Measurements from ENCODE around the gene CAB39. TPM values are rescaled to one million over a fixed set of nuclear protein-coding genes. Genes with fewer than 3 reads are reported as not detected.

CAB39 gene
- total and polyA plus RNA-seq, 2 experiments from 2014 or later, result 18.7 to 67.5 TPM

DNA sequence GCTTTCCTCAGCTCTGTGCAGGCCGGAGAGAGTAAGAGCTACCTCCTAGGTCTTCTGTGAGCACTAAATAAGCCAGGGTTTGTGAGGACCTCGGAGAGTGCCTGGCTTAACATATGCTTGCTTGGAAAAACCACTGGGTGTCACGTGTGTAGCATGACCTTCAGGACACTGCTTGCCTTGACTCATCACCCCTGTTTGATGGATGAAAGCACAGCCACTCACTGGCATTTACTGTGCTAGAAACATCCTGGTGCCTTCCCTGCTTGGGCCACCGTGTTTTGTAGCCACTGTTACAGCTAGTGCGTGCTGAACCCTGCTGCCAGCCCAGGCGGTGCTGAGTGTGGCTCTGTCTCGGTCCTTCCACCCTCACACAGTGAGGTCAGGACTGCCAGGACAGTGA is 117.3 kb downstream of the CAB39 start:
- Mint-ChIP-seq H3K4me3 (no peak overlapping the region), H3K4me1 (no peaks in the 10 kb centered on the region), H3K9me3 (no peaks in the 10 kb centered on the region), H3K27me3 (ENCODE audit: insufficient read depth, low read depth, poor library complexity) (peaks cover 14% of the 10 kb centered on the region), H3K36me3 (ENCODE audit: low read depth) (no peaks in the 10 kb centered on the region), H3K27ac (no peak overlapping the region)
- no peak for ATAC-seq
- Histone ChIP-seq H3K4me3 (no peak overlapping the region), H2AFZ (no peak overlapping the region), H3K27ac (ENCODE audit: low read depth) (no peak overlapping the region), H3K9me2 (ENCODE audit: insufficient read depth) (no peaks in the 10 kb centered on the region), H3K79me2 (replicated peaks; ENCODE audit: insufficient read depth) (no peaks in the 10 kb centered on the region), H4K20me1 (replicated peaks; ENCODE audit: insufficient read depth) (no peaks in the 10 kb centered on the region), H3K27me3 (ENCODE audit: insufficient read depth) (peaks cover 22% of the 10 kb centered on the region), H3K36me3 (ENCODE audit: insufficient read depth) (peaks cover 3% of the 10 kb centered on the region; the same call in 1 of the 2 replicates), H3F3A (replicated peaks; ENCODE audit: low read depth) (0 out of 2 replicates have a peak, but pooled peaks cover 4% of the 10 kb centered on the region), H3K4me2 (no peak overlapping the region), H3K4me1 (ENCODE audit: insufficient read depth) (no peaks in the 10 kb centered on the region)
- DNase-seq (ENCODE audit: low spot score), result no peak
- TF ChIP-seq STAT1 (IDR thresholded peaks at IDR 0.05; ENCODE audit: unreplicated experiment) (no peak), NANOG (IDR thresholded peaks at IDR 0.05; ENCODE audit: borderline replicate concordance) (no peak), POLR2AphosphoS5 (IDR thresholded peaks at IDR 0.05; ENCODE audit: low read depth) (no peak), JUNB (IDR thresholded peaks at IDR 0.05; ENCODE audit: unreplicated experiment) (no peak), ZNF114 (CRISPR knock-in tag; IDR thresholded peaks at IDR 0.05) (no peak), ZNF331 (CRISPR knock-in tag; IDR thresholded peaks at IDR 0.05; ENCODE audit: low read depth) (no peak), EZH2phosphoT487 (IDR thresholded peaks at IDR 0.05; ENCODE audit: unreplicated experiment) (no peak), CREB1 (CRISPR knock-in tag; IDR thresholded peaks at IDR 0.05; ENCODE audit: low read depth) (no peak), EZH2 (IDR thresholded peaks at IDR 0.05; ENCODE audit: low read depth, unreplicated experiment) (no peak)
- TF ChIP-seq, protein P1, sequence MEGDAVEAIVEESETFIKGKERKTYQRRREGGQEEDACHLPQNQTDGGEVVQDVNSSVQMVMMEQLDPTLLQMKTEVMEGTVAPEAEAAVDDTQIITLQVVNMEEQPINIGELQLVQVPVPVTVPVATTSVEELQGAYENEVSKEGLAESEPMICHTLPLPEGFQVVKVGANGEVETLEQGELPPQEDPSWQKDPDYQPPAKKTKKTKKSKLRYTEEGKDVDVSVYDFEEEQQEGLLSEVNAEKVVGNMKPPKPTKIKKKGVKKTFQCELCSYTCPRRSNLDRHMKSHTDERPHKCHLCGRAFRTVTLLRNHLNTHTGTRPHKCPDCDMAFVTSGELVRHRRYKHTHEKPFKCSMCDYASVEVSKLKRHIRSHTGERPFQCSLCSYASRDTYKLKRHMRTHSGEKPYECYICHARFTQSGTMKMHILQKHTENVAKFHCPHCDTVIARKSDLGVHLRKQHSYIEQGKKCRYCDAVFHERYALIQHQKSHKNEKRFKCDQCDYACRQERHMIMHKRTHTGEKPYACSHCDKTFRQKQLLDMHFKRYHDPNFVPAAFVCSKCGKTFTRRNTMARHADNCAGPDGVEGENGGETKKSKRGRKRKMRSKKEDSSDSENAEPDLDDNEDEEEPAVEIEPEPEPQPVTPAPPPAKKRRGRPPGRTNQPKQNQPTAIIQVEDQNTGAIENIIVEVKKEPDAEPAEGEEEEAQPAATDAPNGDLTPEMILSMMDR (conservative IDR thresholded peaks at IDR 0.05; ENCODE audit: low read depth in 2 of 2), result no peak
- TF ChIP-seq, protein P2, sequence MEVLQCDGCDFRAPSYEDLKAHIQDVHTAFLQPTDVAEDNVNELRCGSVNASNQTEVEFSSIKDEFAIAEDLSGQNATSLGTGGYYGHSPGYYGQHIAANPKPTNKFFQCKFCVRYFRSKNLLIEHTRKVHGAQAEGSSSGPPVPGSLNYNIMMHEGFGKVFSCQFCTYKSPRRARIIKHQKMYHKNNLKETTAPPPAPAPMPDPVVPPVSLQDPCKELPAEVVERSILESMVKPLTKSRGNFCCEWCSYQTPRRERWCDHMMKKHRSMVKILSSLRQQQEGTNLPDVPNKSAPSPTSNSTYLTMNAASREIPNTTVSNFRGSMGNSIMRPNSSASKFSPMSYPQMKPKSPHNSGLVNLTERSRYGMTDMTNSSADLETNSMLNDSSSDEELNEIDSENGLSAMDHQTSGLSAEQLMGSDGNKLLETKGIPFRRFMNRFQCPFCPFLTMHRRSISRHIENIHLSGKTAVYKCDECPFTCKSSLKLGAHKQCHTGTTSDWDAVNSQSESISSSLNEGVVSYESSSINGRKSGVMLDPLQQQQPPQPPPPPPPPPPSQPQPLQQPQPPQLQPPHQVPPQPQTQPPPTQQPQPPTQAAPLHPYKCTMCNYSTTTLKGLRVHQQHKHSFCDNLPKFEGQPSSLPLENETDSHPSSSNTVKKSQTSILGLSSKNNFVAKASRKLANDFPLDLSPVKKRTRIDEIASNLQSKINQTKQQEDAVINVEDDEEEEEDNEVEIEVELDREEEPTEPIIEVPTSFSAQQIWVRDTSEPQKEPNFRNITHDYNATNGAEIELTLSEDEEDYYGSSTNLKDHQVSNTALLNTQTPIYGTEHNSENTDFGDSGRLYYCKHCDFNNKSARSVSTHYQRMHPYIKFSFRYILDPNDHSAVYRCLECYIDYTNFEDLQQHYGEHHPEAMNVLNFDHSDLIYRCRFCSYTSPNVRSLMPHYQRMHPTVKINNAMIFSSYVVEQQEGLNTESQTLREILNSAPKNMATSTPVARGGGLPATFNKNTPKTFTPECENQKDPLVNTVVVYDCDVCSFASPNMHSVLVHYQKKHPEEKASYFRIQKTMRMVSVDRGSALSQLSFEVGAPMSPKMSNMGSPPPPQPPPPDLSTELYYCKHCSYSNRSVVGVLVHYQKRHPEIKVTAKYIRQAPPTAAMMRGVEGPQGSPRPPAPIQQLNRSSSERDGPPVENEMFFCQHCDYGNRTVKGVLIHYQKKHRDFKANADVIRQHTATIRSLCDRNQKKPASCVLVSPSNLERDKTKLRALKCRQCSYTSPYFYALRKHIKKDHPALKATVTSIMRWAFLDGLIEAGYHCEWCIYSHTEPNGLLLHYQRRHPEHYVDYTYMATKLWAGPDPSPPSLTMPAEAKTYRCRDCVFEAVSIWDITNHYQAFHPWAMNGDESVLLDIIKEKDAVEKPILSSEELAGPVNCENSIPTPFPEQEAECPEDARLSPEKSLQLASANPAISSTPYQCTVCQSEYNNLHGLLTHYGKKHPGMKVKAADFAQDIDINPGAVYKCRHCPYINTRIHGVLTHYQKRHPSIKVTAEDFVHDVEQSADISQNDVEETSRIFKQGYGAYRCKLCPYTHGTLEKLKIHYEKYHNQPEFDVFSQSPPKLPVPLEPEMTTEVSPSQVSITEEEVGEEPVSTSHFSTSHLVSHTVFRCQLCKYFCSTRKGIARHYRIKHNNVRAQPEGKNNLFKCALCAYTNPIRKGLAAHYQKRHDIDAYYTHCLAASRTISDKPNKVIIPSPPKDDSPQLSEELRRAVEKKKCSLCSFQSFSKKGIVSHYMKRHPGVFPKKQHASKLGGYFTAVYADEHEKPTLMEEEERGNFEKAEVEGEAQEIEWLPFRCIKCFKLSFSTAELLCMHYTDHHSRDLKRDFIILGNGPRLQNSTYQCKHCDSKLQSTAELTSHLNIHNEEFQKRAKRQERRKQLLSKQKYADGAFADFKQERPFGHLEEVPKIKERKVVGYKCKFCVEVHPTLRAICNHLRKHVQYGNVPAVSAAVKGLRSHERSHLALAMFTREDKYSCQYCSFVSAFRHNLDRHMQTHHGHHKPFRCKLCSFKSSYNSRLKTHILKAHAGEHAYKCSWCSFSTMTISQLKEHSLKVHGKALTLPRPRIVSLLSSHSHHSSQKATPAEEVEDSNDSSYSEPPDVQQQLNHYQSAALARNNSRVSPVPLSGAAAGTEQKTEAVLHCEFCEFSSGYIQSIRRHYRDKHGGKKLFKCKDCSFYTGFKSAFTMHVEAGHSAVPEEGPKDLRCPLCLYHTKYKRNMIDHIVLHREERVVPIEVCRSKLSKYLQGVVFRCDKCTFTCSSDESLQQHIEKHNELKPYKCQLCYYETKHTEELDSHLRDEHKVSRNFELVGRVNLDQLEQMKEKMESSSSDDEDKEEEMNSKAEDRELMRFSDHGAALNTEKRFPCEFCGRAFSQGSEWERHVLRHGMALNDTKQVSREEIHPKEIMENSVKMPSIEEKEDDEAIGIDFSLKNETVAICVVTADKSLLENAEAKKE (CRISPR knock-in tag; IDR thresholded peaks at IDR 0.05), result no peak
- TF ChIP-seq, protein P3, sequence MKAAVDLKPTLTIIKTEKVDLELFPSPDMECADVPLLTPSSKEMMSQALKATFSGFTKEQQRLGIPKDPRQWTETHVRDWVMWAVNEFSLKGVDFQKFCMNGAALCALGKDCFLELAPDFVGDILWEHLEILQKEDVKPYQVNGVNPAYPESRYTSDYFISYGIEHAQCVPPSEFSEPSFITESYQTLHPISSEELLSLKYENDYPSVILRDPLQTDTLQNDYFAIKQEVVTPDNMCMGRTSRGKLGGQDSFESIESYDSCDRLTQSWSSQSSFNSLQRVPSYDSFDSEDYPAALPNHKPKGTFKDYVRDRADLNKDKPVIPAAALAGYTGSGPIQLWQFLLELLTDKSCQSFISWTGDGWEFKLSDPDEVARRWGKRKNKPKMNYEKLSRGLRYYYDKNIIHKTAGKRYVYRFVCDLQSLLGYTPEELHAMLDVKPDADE (IDR thresholded peaks at IDR 0.05), result no peak
